ENCODE data around the gene NDUFV1.
"Not testable (repeated sequence)": the region's sequence is repeated elsewhere in the genome, so short reads cannot be mapped to it uniquely, and the experiment has no call there.

The NDUFV1 gene

GRCh38 chr11:67586568-67587250 is 20.0 kb upstream of the NDUFV1 start:
- DNase-seq: no peak

- DNase-seq: no peak
Measured at GRCh38 chr11:67588136-67588503, 18.6 kb upstream of the NDUFV1 start.

DNA sequence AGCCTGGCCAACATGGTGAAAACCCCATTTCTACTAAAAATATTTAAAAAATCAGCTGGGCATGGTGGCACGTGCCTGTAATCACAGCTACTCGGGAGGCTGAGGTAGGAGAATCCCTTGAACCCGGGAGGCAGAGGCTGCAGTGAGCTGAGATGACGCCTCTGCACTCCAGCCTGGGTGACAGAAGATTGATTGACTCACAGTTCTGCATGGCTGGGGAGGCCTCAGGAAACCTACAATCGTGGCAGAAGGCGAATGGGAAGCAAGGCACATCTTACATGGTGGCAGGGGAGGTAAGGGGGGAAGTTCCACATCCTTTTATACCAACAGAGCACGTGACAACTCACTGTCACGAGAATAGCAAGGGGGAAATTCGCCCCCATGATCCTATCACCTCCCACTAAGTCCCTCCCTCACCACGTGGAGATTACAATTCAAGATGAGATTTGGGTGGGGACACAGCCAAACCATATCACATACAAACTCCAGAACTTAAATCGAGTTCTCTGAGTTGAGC is 17.8 kb upstream of the NDUFV1 start:
- not testable (repeated sequence) for DNase-seq

DNA sequence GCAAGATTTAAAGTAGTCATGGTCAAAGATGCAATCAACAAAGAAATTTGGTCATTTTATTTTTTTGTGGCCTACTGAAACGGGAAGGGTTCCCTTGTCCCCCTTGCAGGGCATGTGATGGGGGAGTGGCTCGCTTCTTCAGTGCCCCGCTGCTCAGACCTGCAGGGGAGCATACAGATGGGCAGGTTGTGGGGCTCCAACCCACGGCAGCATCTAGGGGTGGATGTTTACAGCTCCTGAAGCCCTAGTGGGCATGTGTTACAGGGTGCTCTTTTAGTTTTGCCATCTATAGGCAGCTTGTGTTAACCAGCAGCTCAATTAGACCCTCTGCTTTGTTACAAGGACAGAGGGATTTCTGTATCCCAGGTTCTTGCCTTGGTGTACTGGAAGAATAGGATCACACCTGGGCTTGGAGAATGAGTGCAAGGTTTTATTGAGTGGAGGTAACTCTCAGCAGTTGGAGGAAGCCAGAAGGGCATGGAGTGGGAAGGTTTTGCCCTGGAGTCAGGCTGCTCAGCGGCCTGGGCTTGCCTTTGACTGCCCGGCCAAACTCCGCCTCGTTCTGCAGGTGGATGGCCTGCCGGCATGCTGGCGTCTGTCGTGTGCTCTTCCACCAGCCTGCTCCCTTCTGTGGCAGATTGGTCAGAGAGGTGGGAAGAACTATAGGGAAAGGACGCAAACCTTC is 13.7 kb upstream of the NDUFV1 start:
- DNase-seq: no peak

DNA sequence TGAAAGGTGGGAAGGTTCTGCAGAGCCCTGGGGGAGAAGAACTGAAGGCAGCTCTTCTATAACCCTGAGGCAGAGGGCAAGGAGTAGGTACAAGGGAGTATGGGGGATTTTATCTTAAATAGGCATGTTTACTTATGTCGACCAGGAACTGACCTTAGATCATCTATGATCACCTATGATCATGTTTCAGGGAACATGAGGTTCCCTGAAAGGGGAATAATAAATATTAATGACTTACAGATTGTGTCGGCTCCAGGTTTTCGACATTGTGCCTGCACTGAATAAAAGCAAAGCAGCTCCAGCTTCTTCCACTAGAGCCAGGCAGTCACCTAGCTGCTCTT is 13.2 kb upstream of the NDUFV1 start:
- no peak for DNase-seq

DNA sequence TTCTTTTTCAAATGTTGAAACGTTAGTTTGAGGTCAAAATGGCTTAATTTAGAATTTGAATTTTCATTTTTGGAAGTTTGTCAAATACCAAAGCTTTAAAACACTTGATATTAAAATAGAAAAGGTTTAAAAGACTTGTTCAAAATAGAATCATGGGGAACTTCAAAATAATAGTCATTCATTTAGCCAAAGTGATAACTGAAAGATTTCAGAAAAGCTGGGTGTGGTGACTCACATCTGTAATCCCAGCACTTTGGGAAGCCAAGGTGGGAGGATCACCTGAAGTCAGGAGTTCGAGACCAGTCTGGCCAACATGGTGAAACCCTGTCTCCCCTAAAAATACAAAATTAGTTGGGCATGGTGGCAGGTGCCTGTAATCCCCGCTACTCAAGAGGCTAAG is 12.3 kb upstream of the NDUFV1 start:
- no peak for DNase-seq

- no peak for DNase-seq
Measured at GRCh38 chr11:67596753-67597300, 9.9 kb upstream of the NDUFV1 start.

- not testable (repeated sequence) for DNase-seq
Measured at GRCh38 chr11:67597458-67597857, 9.3 kb upstream of the NDUFV1 start.

DNA sequence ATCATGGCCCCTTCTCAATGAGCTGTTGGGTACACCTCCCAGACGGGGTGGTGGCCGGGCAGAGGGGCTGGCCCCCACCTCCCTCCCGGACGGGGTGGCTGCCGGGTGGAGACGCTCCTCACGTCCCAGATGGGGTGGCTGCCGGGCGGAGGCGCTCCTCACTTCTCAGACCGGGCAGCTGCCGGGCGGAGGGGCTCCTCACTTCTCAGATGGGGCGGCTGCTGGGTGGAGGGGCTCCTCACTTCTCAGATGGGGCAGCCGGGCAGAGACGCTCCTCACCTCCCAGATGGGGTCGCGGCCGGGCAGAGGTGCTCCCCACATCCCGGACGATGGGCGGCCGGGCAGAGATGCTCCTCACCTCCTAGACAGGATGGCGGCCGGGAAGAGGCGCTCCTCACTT is 8.8 kb upstream of the NDUFV1 start:
- not testable (repeated sequence) for DNase-seq

- no peak for DNase-seq
Measured at GRCh38 chr11:67599149-67599548, 7.6 kb upstream of the NDUFV1 start.

GRCh38 chr11:67600324-67601029 is 6.3 kb upstream of the NDUFV1 start:
- DNase-seq: peak; percentile 80

DNA sequence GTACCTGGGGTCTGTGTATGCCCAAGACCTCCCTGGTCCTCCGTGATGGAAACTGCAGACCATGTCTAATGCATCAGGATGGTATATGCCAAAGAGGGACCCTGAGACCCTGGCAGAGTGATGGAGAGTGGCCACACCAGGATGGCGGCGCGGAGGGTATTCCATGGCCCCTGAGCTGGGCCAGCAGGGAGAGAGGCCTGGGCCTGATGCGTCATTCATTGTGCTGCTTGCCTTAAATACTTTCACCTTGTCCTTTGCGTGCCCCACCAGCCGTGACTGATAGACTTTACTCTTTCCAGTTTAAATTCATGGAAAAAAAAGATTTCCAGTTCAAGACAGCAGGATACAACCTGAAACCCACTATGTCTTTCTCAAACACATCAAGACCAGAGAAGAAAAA is 5.6 kb upstream of the NDUFV1 start:
- DNase-seq: no peak

- DNase-seq: not testable (repeated sequence)
Measured at GRCh38 chr11:67604119-67604518, 2.6 kb upstream of the NDUFV1 start.

DNA sequence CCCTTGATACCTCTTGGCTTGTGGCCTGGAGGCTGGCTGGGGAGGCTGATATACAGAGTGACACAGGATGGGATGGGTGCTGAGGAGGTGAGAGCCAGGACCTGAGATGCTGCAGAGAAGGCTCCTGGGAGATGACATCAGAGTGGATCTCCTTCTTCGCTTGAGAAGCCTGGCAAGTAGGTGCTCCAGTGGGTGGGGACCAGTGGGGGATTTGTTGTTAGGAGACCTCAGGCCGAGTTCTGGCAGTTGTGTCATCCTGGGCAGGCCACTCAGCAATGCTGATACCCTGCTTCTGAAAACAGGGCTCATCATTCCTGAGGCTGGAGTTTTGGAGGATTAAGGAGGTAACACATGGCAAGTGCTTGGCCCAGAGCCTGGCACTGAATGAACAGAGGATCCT is 1.9 kb upstream of the NDUFV1 start:
- no peak for DNase-seq

GRCh38 chr11:67605231-67606011 is 1.3 kb upstream of the NDUFV1 start:
- no peak for DNase-seq

- DNase-seq: no peak
Measured at GRCh38 chr11:67606093-67606491, 644 bp upstream of the NDUFV1 start.

GRCh38 chr11:67607507-67607906 is 771 bp downstream of the NDUFV1 start:
- DNase-seq: no peak

DNA sequence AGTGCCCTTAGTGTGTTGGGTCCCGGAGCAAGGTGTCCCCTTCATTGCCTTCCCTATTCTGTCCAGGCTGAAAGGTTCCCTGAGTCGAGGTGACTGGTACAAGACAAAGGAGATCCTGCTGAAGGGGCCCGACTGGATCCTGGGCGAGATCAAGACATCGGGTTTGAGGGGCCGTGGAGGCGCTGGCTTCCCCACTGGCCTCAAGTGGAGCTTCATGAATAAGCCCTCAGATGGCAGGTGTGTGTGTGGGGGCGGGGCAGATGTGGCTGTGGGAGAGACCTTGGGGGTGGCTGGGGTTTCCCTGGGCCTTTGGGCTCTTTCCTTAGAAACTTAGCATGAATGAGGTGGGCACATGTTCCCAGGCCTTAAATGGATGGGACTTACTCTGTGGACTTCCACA is 1.8 kb downstream of the NDUFV1 start:
- DNase-seq: no peak

DNA sequence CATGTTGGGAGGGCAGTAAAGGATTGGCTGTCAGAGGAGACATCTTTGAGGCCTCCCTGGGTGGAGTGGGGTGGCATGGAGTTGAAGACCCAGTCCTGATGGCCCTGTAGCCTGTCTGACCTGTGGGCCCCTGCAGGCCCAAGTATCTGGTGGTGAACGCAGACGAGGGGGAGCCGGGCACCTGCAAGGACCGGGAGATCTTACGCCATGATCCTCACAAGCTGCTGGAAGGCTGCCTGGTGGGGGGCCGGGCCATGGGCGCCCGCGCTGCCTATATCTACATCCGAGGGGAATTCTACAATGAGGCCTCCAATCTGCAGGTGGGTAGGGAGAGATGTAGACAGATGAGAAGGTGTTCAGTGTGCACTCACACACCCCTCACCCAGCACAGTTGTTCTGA is 2.6 kb downstream of the NDUFV1 start:
- no peak for DNase-seq

- no peak for DNase-seq
Measured at GRCh38 chr11:67610302-67610868, 3.6 kb downstream of the NDUFV1 start.

DNA sequence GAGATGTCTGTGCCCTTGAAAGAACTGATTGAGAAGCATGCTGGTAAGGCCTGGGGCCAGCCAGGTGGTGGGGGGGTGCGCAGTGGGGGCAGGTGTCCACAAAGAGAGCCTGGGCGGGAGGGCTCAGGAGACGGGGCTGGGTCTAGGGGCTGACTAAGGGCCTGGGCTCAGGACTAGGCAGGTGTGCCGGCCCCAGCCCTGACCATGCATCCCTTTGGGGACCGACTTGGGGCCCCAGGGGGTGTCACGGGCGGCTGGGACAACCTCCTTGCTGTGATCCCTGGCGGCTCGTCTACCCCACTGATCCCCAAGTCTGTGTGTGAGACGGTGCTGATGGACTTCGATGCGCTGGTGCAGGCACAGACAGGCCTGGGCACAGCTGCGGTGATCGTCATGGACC is 4.4 kb downstream of the NDUFV1 start:
- DNase-seq: no peak

DNA sequence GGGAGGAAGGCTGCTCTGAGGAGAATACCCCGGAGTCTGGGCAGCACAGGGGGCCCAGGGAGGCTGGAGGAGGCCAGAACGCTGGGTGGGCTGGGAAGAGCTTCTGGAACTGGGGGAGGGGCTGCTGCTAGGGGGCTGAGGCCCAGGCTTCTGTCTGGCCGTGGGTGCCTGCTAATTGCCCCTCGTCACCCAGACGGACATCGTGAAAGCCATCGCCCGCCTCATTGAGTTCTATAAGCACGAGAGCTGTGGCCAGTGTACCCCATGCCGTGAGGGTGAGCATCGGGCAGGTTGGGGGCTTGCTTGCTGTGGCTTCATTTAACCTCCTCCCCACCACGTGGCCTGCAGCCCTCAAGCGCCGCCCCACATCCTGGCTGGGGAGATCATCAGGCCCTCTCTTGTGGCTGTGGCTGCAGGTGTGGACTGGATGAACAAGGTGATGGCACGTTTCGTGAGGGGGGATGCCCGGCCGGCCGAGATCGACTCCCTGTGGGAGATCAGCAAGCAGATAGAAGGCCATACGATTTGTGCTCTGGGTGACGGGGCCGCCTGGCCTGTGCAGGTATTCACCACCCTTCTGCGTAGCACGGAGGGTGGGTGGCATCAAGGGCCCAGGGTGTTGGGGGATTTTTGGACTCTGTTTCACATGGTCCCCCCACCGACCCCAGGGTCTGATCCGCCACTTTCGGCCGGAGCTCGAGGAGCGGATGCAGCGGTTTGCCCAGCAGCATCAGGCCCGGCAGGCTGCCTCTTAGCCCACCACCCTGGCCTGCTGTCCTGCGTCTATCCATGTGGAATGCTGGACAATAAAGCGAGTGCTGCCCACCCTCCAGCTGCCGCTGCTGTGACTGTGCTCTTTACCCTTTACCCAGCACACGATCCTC is 5.2 kb downstream of the NDUFV1 start:
- no peak for DNase-seq
